PC-3 (cell line): ENCODE measurements around the gene STAT3.

Experiments used
- CTCF ChIP-seq: fragments of 300-600 bp; sonication (generic); conservative IDR thresholded peaks from 2 replicates; pipeline ENCODE4 v1.5.1; 2017; ENCODE audit warnings: antibody characterized with exemption, low read depth, mild to moderate bottlenecking, low read length
- EZH2 ChIP-seq: fragments of 300-600 bp; sonication (generic); IDR thresholded peaks from one replicate; pipeline ENCODE4 v1.6.1; 2017; ENCODE audit warnings: antibody characterized with exemption, mild to moderate bottlenecking, low read length; ENCODE audit not compliant: unreplicated experiment
- EZH2phosphoT487 ChIP-seq: fragments of 300-600 bp; sonication (generic); IDR thresholded peaks from 2 replicates; pipeline ENCODE4 v1.6.1; 2018; ENCODE audit warnings: mild to moderate bottlenecking, antibody characterized with exemption, low read length, borderline replicate concordance

DNA sequence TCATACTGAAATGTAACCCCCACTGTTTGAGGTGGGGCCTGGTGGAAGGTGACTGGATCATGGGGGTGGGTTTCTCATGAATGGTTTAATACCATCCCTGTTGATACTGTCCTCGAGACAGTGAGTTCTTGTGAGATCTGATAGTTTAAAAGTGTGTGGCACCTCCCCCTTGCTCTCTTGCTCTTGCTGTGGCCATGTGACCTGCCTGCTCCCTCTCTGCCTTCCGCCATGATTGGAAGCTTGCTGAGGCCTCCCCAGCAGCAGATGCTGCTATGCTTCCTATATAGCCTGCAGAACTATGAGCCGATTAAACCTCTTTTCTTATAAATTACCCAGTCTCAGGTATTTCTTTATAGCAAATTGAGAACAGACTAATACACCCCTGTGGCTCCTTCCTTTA lies 40.6 kb downstream of the STAT3 start:
- TF ChIP-seq CTCF (no peak), EZH2 (no peak), EZH2phosphoT487 (no peak)
